IMR-90 (cell line): ENCODE results near the gene NOL4. TPM values are rescaled to one million over a fixed set of nuclear protein-coding genes. Genes with fewer than 3 reads are reported as not detected.

Source experiments
- ATAC-seq: fragments of 200-7000 bp; cut with Tn5 transposase; 2 replicates; pipeline ENCODE4 v1.9.1; 2020; ENCODE audit warnings: low read depth, mild to moderate bottlenecking, moderate library complexity
- BruUV-seq: library from RNA; stranded (reverse); fragments of 400-500 nt; replicated peaks from 2 replicates; lab custom pipeline; 2021; lab: Mats Ljungman, UMichigan
- CTCF ChIA-PET: fragments of 300-600 bp; formaldehyde crosslinking; extraction: SDS; loops from one replicate; lab custom pipeline; 2021; ENCODE audit warnings: antibody characterized with exemption; lab: Yijun Ruan, JAX
- POLR2A ChIA-PET: fragments of 300-600 bp; sonication (Branson Sonifier 250); formaldehyde crosslinking; loops from one replicate; lab custom pipeline; 2022; ENCODE audit warnings: antibody characterized with exemption; ENCODE audit not compliant: unreplicated experiment; lab: Charles Lee
- DNase-seq: peaks from one replicate; pipeline ENCODE4 v3.0.0; 2013
- H2AFZ ChIP-seq: replicated peaks from 2 replicates; pipeline ENCODE3; 2013; ENCODE audit warnings: low read length, mild to moderate bottlenecking; ENCODE audit not compliant: poor library complexity
- H2AK5ac ChIP-seq: 2 replicates; pipeline ENCODE4 v1.6.1; 2013; ENCODE audit warnings: low read depth, low read length, inconsistent platforms
- H2AK9ac ChIP-seq: replicated peaks from 2 replicates; pipeline ENCODE3; 2013; ENCODE audit warnings: mild to moderate bottlenecking, low read depth, low read length, moderate library complexity; ENCODE audit not compliant: poor library complexity
- H2BK120ac ChIP-seq: 2 replicates; pipeline ENCODE4 v1.6.1; 2013; ENCODE audit warnings: low read depth, low read length, inconsistent platforms
- H2BK15ac ChIP-seq: 3 replicates; pipeline ENCODE4 v1.6.1; 2013; ENCODE audit warnings: low read depth, low read length, inconsistent platforms
- H2BK20ac ChIP-seq: 2 replicates; pipeline ENCODE4 v1.6.1; 2013; ENCODE audit warnings: low read depth, mild to moderate bottlenecking, inconsistent platforms, low read length, moderate library complexity
- H2BK5ac ChIP-seq: 2 replicates; pipeline ENCODE4 v1.6.1; 2013; ENCODE audit warnings: mild to moderate bottlenecking, low read depth, low read length, inconsistent platforms; ENCODE audit not compliant: poor library complexity, severe bottlenecking
- H3K14ac ChIP-seq: replicated peaks from 2 replicates; pipeline ENCODE4 v1.6.1; 2013; ENCODE audit warnings: low read depth, low read length, inconsistent platforms
- H3K18ac ChIP-seq: 2 replicates; pipeline ENCODE4 v1.6.1; 2013; ENCODE audit warnings: low read depth, low read length, control low read depth
- H3K23ac ChIP-seq: 2 replicates; pipeline ENCODE4 v1.6.1; 2013; ENCODE audit warnings: low read depth, low read length, inconsistent platforms
- H3K27ac ChIP-seq: 2 replicates; pipeline ENCODE4 v1.5.1; 2013; ENCODE audit warnings: mild to moderate bottlenecking, control low read depth, low read length; ENCODE audit not compliant: insufficient read depth
- H3K27me3 ChIP-seq: 2 replicates; pipeline ENCODE4 v1.6.1; 2013; ENCODE audit warnings: low read length; ENCODE audit not compliant: control insufficient read depth, insufficient read depth
- H3K36me3 ChIP-seq: 2 replicates; pipeline ENCODE4 v1.6.1; 2013; ENCODE audit warnings: low read length, mixed read lengths; ENCODE audit not compliant: control insufficient read depth, insufficient read depth
- H3K4ac ChIP-seq: 2 replicates; pipeline ENCODE4 v1.6.1; 2013; ENCODE audit warnings: low read depth, low read length, inconsistent platforms
- H3K4me1 ChIP-seq: 2 replicates; pipeline ENCODE4 v1.6.1; 2013; ENCODE audit warnings: low read length, mixed read lengths; ENCODE audit not compliant: control insufficient read depth, insufficient read depth
- H3K4me2 ChIP-seq: 2 replicates; pipeline ENCODE4 v1.6.1; 2013; ENCODE audit warnings: low read depth, mild to moderate bottlenecking, control low read depth, low read length, moderate library complexity
- H3K4me3 ChIP-seq: 2 replicates; pipeline ENCODE4 v1.5.1; 2013; ENCODE audit warnings: low read depth, mild to moderate bottlenecking, control low read depth, low read length, moderate library complexity; ENCODE audit not compliant: insufficient read depth
- H3K56ac ChIP-seq: 2 replicates; pipeline ENCODE4 v1.6.1; 2013; ENCODE audit warnings: low read length, inconsistent platforms; ENCODE audit not compliant: insufficient read depth; ENCODE audit errors: extremely low read depth
- H3K79me1 ChIP-seq, 2 experiments: 2 replicates each; pipeline ENCODE4 v1.6.1; 2013; ENCODE audit warnings: low read length in 2 of 2, inconsistent platforms in 1 of 2, low read depth in 1 of 2
- H3K9ac ChIP-seq: 2 replicates; pipeline ENCODE4 v1.6.1; 2013; ENCODE audit warnings: low read depth, low read length, control low read depth
- H3K9me1 ChIP-seq: 2 replicates; pipeline ENCODE4 v1.6.1; 2013; ENCODE audit warnings: low read length, inconsistent platforms; ENCODE audit not compliant: insufficient read depth
- H3K9me3 ChIP-seq: 2 replicates; pipeline ENCODE4 v1.6.1; 2013; ENCODE audit warnings: low read length; ENCODE audit not compliant: control insufficient read depth, insufficient read depth
- H4K20me1 ChIP-seq: 2 replicates; pipeline ENCODE4 v1.6.1; 2013; ENCODE audit warnings: low read length, inconsistent platforms; ENCODE audit not compliant: insufficient read depth
- H4K5ac ChIP-seq: 2 replicates; pipeline ENCODE4 v1.6.1; 2013; ENCODE audit warnings: mild to moderate bottlenecking, low read depth, low read length, control low read depth
- H4K8ac ChIP-seq, 2 experiments: 2 replicates each; pipeline ENCODE4 v1.6.1; 2013; ENCODE audit warnings: low read depth in 2 of 2, low read length in 2 of 2, control low read depth in 1 of 2, inconsistent platforms in 1 of 2
- H4K91ac ChIP-seq: 2 replicates; pipeline ENCODE4 v1.6.1; 2013; ENCODE audit warnings: low read depth, low read length, inconsistent platforms; ENCODE audit not compliant: insufficient read depth
- BHLHE40 ChIP-seq: fragments of 150-350 bp; IDR thresholded peaks from 2 replicates; pipeline ENCODE4 v1.6.1; 2016; ENCODE audit warnings: mild to moderate bottlenecking, low read depth, low read length
- CEBPB ChIP-seq: IDR thresholded peaks from 2 replicates; pipeline ENCODE4 v1.6.1; 2012; ENCODE audit warnings: low read depth, low read length, improper control_type of control experiment
- CHD1 ChIP-seq: IDR thresholded peaks from 2 replicates; pipeline ENCODE4 v1.6.1; 2012; ENCODE audit warnings: low read depth, low read length, improper control_type of control experiment
- FOS ChIP-seq: fragments of 150-350 bp; IDR thresholded peaks from 2 replicates; pipeline ENCODE4 v1.6.1; 2016; ENCODE audit warnings: low read depth, low read length
- MAFK ChIP-seq: IDR thresholded peaks from 2 replicates; pipeline ENCODE4 v1.6.1; 2012; ENCODE audit warnings: low read depth, low read length, improper control_type of control experiment
- MAZ ChIP-seq: IDR thresholded peaks from 2 replicates; pipeline ENCODE4 v1.6.1; 2012; ENCODE audit warnings: low read depth, mild to moderate bottlenecking, low read length, improper control_type of control experiment, moderate library complexity, borderline replicate concordance
- MXI1 ChIP-seq: IDR thresholded peaks from 2 replicates; pipeline ENCODE4 v1.6.1; 2012; ENCODE audit warnings: low read depth, mild to moderate bottlenecking, low read length, moderate library complexity, borderline replicate concordance
- NFE2L2 ChIP-seq: fragments of 150-350 bp; IDR thresholded peaks from 2 replicates; pipeline ENCODE4 v1.6.1; 2016; ENCODE audit warnings: low read depth, mild to moderate bottlenecking, low read length
- POLR2A ChIP-seq: IDR thresholded peaks from 2 replicates; pipeline ENCODE4 v1.6.1; 2012; ENCODE audit warnings: mild to moderate bottlenecking, low read depth, low read length
- RAD21 ChIP-seq: IDR thresholded peaks from 2 replicates; pipeline ENCODE4 v1.6.1; 2012; ENCODE audit warnings: low read length, improper control_type of control experiment
- RCOR1 ChIP-seq: IDR thresholded peaks from 2 replicates; pipeline ENCODE4 v1.6.1; 2012; ENCODE audit warnings: mild to moderate bottlenecking, low read length, improper control_type of control experiment; ENCODE audit not compliant: insufficient replicate concordance
- RFX5 ChIP-seq: IDR thresholded peaks from 2 replicates; pipeline ENCODE4 v1.8.0; 2012; ENCODE audit warnings: low read depth, mild to moderate bottlenecking, low read length, moderate library complexity
- SMC3 ChIP-seq: fragments of 150-350 bp; IDR thresholded peaks from 2 replicates; pipeline ENCODE4 v1.6.1; 2016; ENCODE audit warnings: low read depth, mild to moderate bottlenecking, antibody characterized with exemption, low read length, moderate library complexity
- WGBS, 2 experiments: methylation state at CpG; one replicate each; pipeline versions ENCODE4 v1.1.5 to v1.1.7; 2013; ENCODE audit warnings: missing lambda C conversion rate in 2 of 2; ENCODE audit not compliant: insufficient read length in 1 of 2; ENCODE audit errors: extremely low coverage in 2 of 2; 5-methylcytosine and 5-hydroxymethylcytosine counted together
- dilution Hi-C: fragments of 300-500 bp; cut with HindIII; formaldehyde crosslinking; loops from one replicate; pipeline ENCODE4 v1.14.3; 2018; ENCODE audit warnings: low sequenced_read_pairs; ENCODE audit not compliant: unreplicated experiment
- in situ Hi-C: fragments of 300-500 bp; cut with MboI; formaldehyde crosslinking; loops from 3 replicates; pipeline ENCODE4 v1.14.3; 2019; ENCODE audit warnings: low sequenced_read_pairs, inconsistent platforms, mixed read lengths
- intact Hi-C: fragments of 100-400 bp; cut with micrococcal nuclease; formaldehyde crosslinking; loops from 2 replicates; pipeline ENCODE4 v1.10.0; 2022
- polyA plus RNA-seq, 3 experiments: library from polyadenylated mRNA; depleted of rRNA; stranded (reverse); fragments of >200 nt; gene quantifications; 2 replicates each; pipeline ENCODE4 v1.2.3, GENCODE V29; 2012; ENCODE audit warnings: low replicate concordance in 1 of 3
- total RNA-seq: library from RNA; depleted of rRNA; stranded (reverse); fragments of >200 nt; gene quantifications from 2 replicates; pipeline ENCODE4 v1.2.3, GENCODE V29; 2012
- TF ChIP-seq, protein P1 (sequence below): fragments of 150-350 bp; IDR thresholded peaks from 2 replicates; pipeline ENCODE4 v1.6.1; 2017; ENCODE audit warnings: mild to moderate bottlenecking, antibody characterized with exemption, low read length, low read depth
- TF ChIP-seq, protein P2 (sequence below): fragments of 150-350 bp; IDR thresholded peaks from 2 replicates; pipeline ENCODE4 v1.6.1; 2016; ENCODE audit warnings: low read depth, mild to moderate bottlenecking, low read length, moderate library complexity, borderline replicate concordance
- TF ChIP-seq, protein P3 (sequence below): conservative IDR thresholded peaks from 2 replicates; pipeline ENCODE4 v1.5.1; 2012; ENCODE audit warnings: mild to moderate bottlenecking, low read depth, low read length, improper control_type of control experiment

The NOL4 gene
- total and polyA plus RNA-seq, 2 of the 4 experiments (the other 2 are of a cell fraction), result not detected

DNA sequence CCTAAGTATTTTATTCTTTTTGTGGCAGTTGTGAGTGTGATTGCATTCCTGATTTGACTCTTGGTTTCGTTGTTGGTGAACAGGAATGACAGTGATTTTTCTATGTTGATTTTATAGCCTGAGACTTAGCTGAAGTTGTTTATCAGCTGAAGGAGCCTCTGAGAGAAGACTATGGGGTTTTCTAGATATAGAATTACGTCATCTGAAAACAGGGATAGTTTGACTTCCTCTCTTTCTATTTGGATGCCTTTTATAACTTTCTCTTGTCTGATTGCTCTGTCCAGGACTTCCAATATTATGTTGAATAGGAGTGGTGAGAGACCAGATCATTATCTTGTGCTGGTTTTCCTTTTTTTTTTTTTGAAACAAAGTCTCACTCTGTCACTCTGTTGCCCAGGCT, 18.0 kb upstream of the NOL4 start:
- POLR2A ChIA-PET, result no interaction called here
- Histone ChIP-seq H3K27ac (no peak overlapping the region), H4K91ac (no peak overlapping the region), H3K4me2 (no peak overlapping the region), H2BK120ac (no peak overlapping the region), H3K4me1 (no peaks in the 10 kb centered on the region), H2BK5ac (no peak overlapping the region), H2BK20ac (no peak overlapping the region), H2AFZ (no peak overlapping the region), H3K56ac (no peak overlapping the region), H4K5ac (no peak overlapping the region), H4K20me1 (no peaks in the 10 kb centered on the region), H3K9me1 (no peaks in the 10 kb centered on the region), H4K8ac (no peak overlapping the region), H3K36me3 (no peaks in the 10 kb centered on the region), H3K14ac (no peak overlapping the region), H3K4ac (no peak overlapping the region), H3K18ac (no peak overlapping the region), H3K9me3 (no peaks in the 10 kb centered on the region), H3K9ac (no peak overlapping the region), H2AK5ac (no peak overlapping the region), H3K79me1 (no peaks in the 10 kb centered on the region), H2AK9ac (no peak overlapping the region), H3K23ac (no peak overlapping the region), H3K4me3 (no peak overlapping the region), H2BK15ac (no peak overlapping the region), H3K27me3 (no peaks in the 10 kb centered on the region)
- intact Hi-C loops (no loop called here), in situ Hi-C loops (no loop called here), dilution Hi-C loops (no loop called here)
- TF ChIP-seq NFE2L2 (no peak), BHLHE40 (no peak), CHD1 (no peak), POLR2A (no peak), SMC3 (no peak), FOS (no peak), RFX5 (no peak), MAZ (no peak), MAFK (no peak), RAD21 (no peak), RCOR1 (no peak), MXI1 (no peak), CEBPB (no peak)
- TF ChIP-seq, protein P1, sequence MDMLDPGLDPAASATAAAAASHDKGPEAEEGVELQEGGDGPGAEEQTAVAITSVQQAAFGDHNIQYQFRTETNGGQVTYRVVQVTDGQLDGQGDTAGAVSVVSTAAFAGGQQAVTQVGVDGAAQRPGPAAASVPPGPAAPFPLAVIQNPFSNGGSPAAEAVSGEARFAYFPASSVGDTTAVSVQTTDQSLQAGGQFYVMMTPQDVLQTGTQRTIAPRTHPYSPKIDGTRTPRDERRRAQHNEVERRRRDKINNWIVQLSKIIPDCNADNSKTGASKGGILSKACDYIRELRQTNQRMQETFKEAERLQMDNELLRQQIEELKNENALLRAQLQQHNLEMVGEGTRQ, result no peak
- TF ChIP-seq, protein P2, sequence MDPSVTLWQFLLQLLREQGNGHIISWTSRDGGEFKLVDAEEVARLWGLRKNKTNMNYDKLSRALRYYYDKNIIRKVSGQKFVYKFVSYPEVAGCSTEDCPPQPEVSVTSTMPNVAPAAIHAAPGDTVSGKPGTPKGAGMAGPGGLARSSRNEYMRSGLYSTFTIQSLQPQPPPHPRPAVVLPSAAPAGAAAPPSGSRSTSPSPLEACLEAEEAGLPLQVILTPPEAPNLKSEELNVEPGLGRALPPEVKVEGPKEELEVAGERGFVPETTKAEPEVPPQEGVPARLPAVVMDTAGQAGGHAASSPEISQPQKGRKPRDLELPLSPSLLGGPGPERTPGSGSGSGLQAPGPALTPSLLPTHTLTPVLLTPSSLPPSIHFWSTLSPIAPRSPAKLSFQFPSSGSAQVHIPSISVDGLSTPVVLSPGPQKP, result no peak
- TF ChIP-seq, protein P3, sequence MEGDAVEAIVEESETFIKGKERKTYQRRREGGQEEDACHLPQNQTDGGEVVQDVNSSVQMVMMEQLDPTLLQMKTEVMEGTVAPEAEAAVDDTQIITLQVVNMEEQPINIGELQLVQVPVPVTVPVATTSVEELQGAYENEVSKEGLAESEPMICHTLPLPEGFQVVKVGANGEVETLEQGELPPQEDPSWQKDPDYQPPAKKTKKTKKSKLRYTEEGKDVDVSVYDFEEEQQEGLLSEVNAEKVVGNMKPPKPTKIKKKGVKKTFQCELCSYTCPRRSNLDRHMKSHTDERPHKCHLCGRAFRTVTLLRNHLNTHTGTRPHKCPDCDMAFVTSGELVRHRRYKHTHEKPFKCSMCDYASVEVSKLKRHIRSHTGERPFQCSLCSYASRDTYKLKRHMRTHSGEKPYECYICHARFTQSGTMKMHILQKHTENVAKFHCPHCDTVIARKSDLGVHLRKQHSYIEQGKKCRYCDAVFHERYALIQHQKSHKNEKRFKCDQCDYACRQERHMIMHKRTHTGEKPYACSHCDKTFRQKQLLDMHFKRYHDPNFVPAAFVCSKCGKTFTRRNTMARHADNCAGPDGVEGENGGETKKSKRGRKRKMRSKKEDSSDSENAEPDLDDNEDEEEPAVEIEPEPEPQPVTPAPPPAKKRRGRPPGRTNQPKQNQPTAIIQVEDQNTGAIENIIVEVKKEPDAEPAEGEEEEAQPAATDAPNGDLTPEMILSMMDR, result no peak
- no peak for ATAC-seq
- no peak for DNase-seq
- WGBS, 2 experiments, result no CpG with 5 or more reads among the region's 2 CpGs
- no TSS peak for BruUV-seq
- CTCF ChIA-PET, result no interaction called here
